ENCODE data around the gene CAMK2A. TPM values are rescaled to one million over a fixed set of nuclear protein-coding genes. Genes with fewer than 3 reads are reported as not detected.

The CAMK2A gene
- total and polyA plus RNA-seq, 2 donors (not counting 3 experiments of a cell fraction or from before 2014, with no cell fraction given), result not detected

DNA sequence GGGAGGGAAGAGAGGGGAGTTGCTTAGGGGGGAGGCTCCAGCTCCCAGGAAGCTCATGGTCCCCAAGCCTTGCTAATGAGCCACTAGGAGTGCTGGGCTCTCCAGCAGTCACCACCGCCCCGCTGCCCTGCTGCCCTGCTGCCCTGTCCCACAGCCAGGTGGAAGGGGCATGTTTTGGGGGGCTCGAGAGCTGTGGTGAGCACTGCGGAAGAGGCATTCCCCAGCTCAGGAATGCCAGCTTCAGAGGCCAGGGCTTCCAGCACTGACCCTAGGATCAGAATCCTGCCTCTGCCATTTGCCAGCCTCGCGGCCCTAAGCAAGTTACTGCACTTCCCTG lies 82.8 kb downstream of the CAMK2A start:
- H2AFZ ChIP-seq (ENCODE audit: low read depth, low read length), result no peak overlapping the region
- H3K9me1 ChIP-seq (replicated peaks; ENCODE audit: control insufficient read depth, extremely low read depth, insufficient read depth, low read length), result no peaks in the 10 kb centered on the region
- intact Hi-C loops (cut with micrococcal nuclease), result no loop called here
- ChIA-PET POLR2A (no interaction called here), CTCF (interaction anchor here (1.6 to 2.9 kb wide), 2 partner anchors 9 to 11 kb away, joined by 8 to 17 read pairs; no protein-coding TSS in a partner anchor)
- no peaks in the 10 kb centered on the region for H3K36me3 ChIP-seq (ENCODE audit: control insufficient read depth in 2 of 2, extremely low read depth in 1 of 2, insufficient read depth in 2 of 2, low read length in 2 of 2)
- dilution Hi-C loops (cut with MboI; ENCODE audit: extremely low pct_ligation_motif_present, low sequenced_read_pairs), result no loop called here
- no peaks in the 10 kb centered on the region for H3K79me2 ChIP-seq (ENCODE audit: control insufficient read depth, insufficient read depth, low read length)
- H3K9me3 ChIP-seq (replicated peaks; ENCODE audit: control insufficient read depth, insufficient read depth, low read length), result no peaks in the 10 kb centered on the region
- no peaks in the 10 kb centered on the region for H4K20me1 ChIP-seq (replicated peaks; ENCODE audit: control insufficient read depth, extremely low read depth, insufficient read depth, low read length)
- H3K9ac ChIP-seq (replicated peaks; ENCODE audit: extremely low read depth, insufficient read depth, low read length), result no peak overlapping the region
- DNase-seq (ENCODE audit: low read depth, low spot score), result no peak
- TF ChIP-seq, protein P1, sequence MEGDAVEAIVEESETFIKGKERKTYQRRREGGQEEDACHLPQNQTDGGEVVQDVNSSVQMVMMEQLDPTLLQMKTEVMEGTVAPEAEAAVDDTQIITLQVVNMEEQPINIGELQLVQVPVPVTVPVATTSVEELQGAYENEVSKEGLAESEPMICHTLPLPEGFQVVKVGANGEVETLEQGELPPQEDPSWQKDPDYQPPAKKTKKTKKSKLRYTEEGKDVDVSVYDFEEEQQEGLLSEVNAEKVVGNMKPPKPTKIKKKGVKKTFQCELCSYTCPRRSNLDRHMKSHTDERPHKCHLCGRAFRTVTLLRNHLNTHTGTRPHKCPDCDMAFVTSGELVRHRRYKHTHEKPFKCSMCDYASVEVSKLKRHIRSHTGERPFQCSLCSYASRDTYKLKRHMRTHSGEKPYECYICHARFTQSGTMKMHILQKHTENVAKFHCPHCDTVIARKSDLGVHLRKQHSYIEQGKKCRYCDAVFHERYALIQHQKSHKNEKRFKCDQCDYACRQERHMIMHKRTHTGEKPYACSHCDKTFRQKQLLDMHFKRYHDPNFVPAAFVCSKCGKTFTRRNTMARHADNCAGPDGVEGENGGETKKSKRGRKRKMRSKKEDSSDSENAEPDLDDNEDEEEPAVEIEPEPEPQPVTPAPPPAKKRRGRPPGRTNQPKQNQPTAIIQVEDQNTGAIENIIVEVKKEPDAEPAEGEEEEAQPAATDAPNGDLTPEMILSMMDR (IDR thresholded peaks at IDR 0.05; ENCODE audit: extremely low read depth in 1 of 2, insufficient read depth in 1 of 2, low read depth in 1 of 2, low read length in 2 of 2), result no peak
- TF ChIP-seq FOS (IDR thresholded peaks at IDR 0.05; ENCODE audit: borderline replicate concordance, insufficient read depth, low read length) (no peak), POLR2AphosphoS5 (IDR thresholded peaks at IDR 0.05; ENCODE audit: insufficient read depth, low read depth, low read length) (no peak), GATA2 (IDR thresholded peaks at IDR 0.05; ENCODE audit: insufficient read depth, insufficient read length, low read depth, low read length) (no peak), EZH2 (IDR thresholded peaks at IDR 0.05; ENCODE audit: borderline replicate concordance, low read depth, low read length, severe bottlenecking) (no peak), MYC (IDR thresholded peaks at IDR 0.05; ENCODE audit: low read depth, low read length) (no peak), POLR2A (IDR thresholded peaks at IDR 0.05; ENCODE audit: low read depth, low read length) (no peak), JUN (IDR thresholded peaks at IDR 0.05; ENCODE audit: borderline replicate concordance, insufficient read depth, insufficient read length, low read depth) (no peak)
- TF ChIP-seq, protein P2, sequence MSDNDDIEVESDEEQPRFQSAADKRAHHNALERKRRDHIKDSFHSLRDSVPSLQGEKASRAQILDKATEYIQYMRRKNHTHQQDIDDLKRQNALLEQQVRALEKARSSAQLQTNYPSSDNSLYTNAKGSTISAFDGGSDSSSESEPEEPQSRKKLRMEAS (IDR thresholded peaks at IDR 0.05; ENCODE audit: insufficient read depth, insufficient read length), result no peak
- no peaks in the 10 kb centered on the region for H3K4me1 ChIP-seq (ENCODE audit: control insufficient read depth, extremely low read depth, insufficient read depth, low read length)
- peaks cover 0 to 9% of the 10 kb centered on the region in 2 experiments for H3K27me3 ChIP-seq (ENCODE audit: control insufficient read depth in 2 of 2, insufficient read depth in 2 of 2, low read length in 2 of 2)
- no peak overlapping the region for H3K27ac ChIP-seq (ENCODE audit: insufficient read depth, low read depth, low read length)
- FAIRE-seq, result no peak
- H3K4me3 ChIP-seq (replicated peaks in 1 of 3; ENCODE audit: insufficient read depth in 1 of 3, low read depth in 1 of 3, low read length in 3 of 3), result no peak overlapping the region
- no TSS peak for BruUV-seq (replicated peaks)
- no peak overlapping the region for H3K4me2 ChIP-seq (ENCODE audit: insufficient read depth, low read length)

Measured in endothelial cell of umbilical vein (primary cell).